ENCODE measurements around the gene BICC1.

BICC1 gene

DNA sequence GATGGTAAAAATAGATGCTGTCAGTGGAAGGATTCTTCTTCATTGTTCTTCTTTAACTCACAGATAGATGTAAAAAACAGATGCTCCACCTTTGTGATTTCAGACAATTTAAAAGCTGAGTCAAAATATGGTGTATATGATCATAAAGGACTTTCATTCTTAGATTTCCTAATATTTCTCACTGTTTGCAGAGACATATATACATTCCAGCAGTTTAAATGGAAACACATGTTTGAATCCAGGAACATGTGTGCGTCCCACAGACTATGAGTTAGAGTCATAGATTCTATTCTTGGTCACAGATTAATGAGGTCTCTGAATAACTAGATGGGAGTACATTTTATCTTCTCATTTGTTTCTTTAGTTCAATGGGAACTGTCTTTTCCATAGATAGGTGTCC, 109.6 kb downstream of the BICC1 start:
- TF ChIP-seq, protein P1, sequence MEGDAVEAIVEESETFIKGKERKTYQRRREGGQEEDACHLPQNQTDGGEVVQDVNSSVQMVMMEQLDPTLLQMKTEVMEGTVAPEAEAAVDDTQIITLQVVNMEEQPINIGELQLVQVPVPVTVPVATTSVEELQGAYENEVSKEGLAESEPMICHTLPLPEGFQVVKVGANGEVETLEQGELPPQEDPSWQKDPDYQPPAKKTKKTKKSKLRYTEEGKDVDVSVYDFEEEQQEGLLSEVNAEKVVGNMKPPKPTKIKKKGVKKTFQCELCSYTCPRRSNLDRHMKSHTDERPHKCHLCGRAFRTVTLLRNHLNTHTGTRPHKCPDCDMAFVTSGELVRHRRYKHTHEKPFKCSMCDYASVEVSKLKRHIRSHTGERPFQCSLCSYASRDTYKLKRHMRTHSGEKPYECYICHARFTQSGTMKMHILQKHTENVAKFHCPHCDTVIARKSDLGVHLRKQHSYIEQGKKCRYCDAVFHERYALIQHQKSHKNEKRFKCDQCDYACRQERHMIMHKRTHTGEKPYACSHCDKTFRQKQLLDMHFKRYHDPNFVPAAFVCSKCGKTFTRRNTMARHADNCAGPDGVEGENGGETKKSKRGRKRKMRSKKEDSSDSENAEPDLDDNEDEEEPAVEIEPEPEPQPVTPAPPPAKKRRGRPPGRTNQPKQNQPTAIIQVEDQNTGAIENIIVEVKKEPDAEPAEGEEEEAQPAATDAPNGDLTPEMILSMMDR (IDR thresholded peaks at IDR 0.05), result no peak

GRCh38 chr10:58625070-58625469, 112.4 kb downstream of the BICC1 start:
- Histone ChIP-seq H3K27ac (no peak overlapping the region), H3K4me3 (ENCODE audit: low read depth in 1 of 2, low read length in 1 of 2) (no peak overlapping the region), H3K9me3 (no peaks in the 10 kb centered on the region), H3K27me3 (no peaks in the 10 kb centered on the region), H3K4me1 (ENCODE audit: control insufficient read depth in 1 of 2, insufficient read depth in 1 of 2, low read depth in 1 of 2, low read length in 1 of 2) (no peaks in the 10 kb centered on the region), H3K36me3 (no peaks in the 10 kb centered on the region)
- TF ChIP-seq, protein P1 (IDR thresholded peaks at IDR 0.05), result no peak

More for the DNA sequence above, 109.6 kb downstream of the BICC1 start:
- no peaks in the 10 kb centered on the region for H3K9me3 ChIP-seq
- H3K36me3 ChIP-seq, result no peaks in the 10 kb centered on the region
- H3K4me1 ChIP-seq (ENCODE audit: control insufficient read depth in 1 of 2, insufficient read depth in 1 of 2, low read depth in 1 of 2, low read length in 1 of 2), result no peaks in the 10 kb centered on the region
- no peak overlapping the region for H3K27ac ChIP-seq
- H3K27me3 ChIP-seq, result no peaks in the 10 kb centered on the region
- H3K4me3 ChIP-seq (ENCODE audit: low read depth in 1 of 2, low read length in 1 of 2), result no peak overlapping the region

DNA sequence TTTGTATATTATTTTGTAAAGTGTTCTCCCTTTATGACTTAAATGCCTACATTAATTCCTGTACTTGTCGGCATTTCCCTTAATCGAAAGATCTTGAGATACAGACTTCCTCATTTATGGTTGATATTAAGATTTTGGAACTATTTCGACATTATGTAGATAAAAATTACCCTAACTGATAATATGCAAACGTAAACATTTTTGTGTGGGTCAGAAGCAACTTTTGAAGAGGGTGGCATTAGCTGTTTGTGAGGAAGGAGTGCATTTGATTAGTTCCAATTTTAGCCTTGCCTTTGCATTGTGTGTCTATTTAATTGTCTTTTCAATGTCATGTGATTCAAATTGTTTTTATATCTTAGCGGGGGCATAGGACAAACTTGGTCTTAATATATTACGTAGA, 114.7 kb downstream of the BICC1 start:
- Histone ChIP-seq H3K9me3 (no peaks in the 10 kb centered on the region), H3K36me3 (no peaks in the 10 kb centered on the region), H3K4me1 (ENCODE audit: control insufficient read depth in 1 of 2, insufficient read depth in 1 of 2, low read depth in 1 of 2, low read length in 1 of 2) (no peaks in the 10 kb centered on the region), H3K27ac (no peak overlapping the region), H3K27me3 (no peaks in the 10 kb centered on the region), H3K4me3 (ENCODE audit: low read depth in 1 of 2, low read length in 1 of 2) (no peak overlapping the region)
- TF ChIP-seq, protein P1 (IDR thresholded peaks at IDR 0.05), result no peak

- TF ChIP-seq, protein P1 (IDR thresholded peaks at IDR 0.05), result no peak
- Histone ChIP-seq H3K27ac (no peak overlapping the region), H3K36me3 (no peaks in the 10 kb centered on the region), H3K9me3 (no peaks in the 10 kb centered on the region), H3K4me1 (ENCODE audit: control insufficient read depth in 1 of 2, insufficient read depth in 1 of 2, low read depth in 1 of 2, low read length in 1 of 2) (no peaks in the 10 kb centered on the region), H3K27me3 (no peaks in the 10 kb centered on the region), H3K4me3 (ENCODE audit: low read depth in 1 of 2, low read length in 1 of 2) (no peak overlapping the region)
Measured at GRCh38 chr10:58631715-58632114, 119.0 kb downstream of the BICC1 start.

- Histone ChIP-seq H3K9me3 (no peaks in the 10 kb centered on the region), H3K36me3 (no peaks in the 10 kb centered on the region), H3K4me1 (ENCODE audit: control insufficient read depth in 1 of 2, insufficient read depth in 1 of 2, low read depth in 1 of 2, low read length in 1 of 2) (no peaks in the 10 kb centered on the region), H3K4me3 (ENCODE audit: low read depth in 1 of 2, low read length in 1 of 2) (no peak overlapping the region), H3K27me3 (no peaks in the 10 kb centered on the region), H3K27ac (no peak overlapping the region)
- TF ChIP-seq, protein P1 (IDR thresholded peaks at IDR 0.05), result no peak
Measured at GRCh38 chr10:58632216-58632615, 119.5 kb downstream of the BICC1 start.

DNA sequence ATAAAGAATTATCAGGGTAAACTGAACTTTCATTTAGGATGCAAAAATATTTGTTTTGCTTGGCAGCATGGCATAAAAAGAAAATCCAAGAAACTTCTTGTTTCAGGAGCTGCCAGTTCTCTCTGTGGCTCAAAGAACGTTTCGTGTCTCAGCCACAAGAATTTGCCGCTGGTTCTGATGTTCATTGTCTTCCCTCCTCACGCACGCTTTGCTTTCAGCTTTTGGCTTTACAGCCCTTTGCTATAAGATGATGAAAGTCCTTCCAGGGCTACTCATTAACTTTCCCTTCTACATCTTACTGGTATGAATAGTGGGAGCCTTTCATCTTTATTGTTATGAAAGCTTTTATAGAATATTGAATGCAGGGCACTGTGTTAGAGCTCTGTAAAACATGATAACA, 124.7 kb downstream of the BICC1 start:
- no peak overlapping the region for H3K4me3 ChIP-seq (ENCODE audit: low read depth in 1 of 2, low read length in 1 of 2)
- H3K9me3 ChIP-seq, result no peaks in the 10 kb centered on the region
- no peaks in the 10 kb centered on the region for H3K36me3 ChIP-seq
- peaks cover 7 to 12% of the 10 kb centered on the region in 2 experiments for H3K4me1 ChIP-seq (ENCODE audit: control insufficient read depth in 1 of 2, insufficient read depth in 1 of 2, low read depth in 1 of 2, low read length in 1 of 2)
- TF ChIP-seq, protein P1 (IDR thresholded peaks at IDR 0.05), result no peak
- no peak overlapping the region for H3K27ac ChIP-seq
- no peaks in the 10 kb centered on the region for H3K27me3 ChIP-seq

Measured in neutrophil (primary cell).